K562 (cell line): ENCODE data around the gene WDR93. TPM values are rescaled to one million over a fixed set of nuclear protein-coding genes. Genes with fewer than 3 reads are reported as not detected.

ENCODE experiments used
- BACH1 ChIP-seq: fragments of 200-800 bp; sonication (Bioruptor generic); IDR thresholded peaks from 2 replicates; pipeline ENCODE4 v1.6.1; 2016; ENCODE audit warnings: missing genetic modification characterization, missing compliant biosample characterization
- CHAMP1 ChIP-seq: fragments of 450-650 bp; IDR thresholded peaks from 2 replicates; pipeline ENCODE4 v1.6.1; 2016; ENCODE audit warnings: mild to moderate bottlenecking
- DACH1 ChIP-seq: fragments of 450-650 bp; IDR thresholded peaks from 2 replicates; pipeline ENCODE4 v1.6.1; 2018; ENCODE audit not compliant: partially characterized antibody
- E2F5 ChIP-seq: sonication (generic); formaldehyde crosslinking; IDR thresholded peaks from 2 replicates; pipeline ENCODE4 v1.8.0; 2022; ENCODE audit warnings: mild to moderate bottlenecking, missing genetic modification reagents
- HDAC1 ChIP-seq, 2 experiments: fragments of 450-650 bp; IDR thresholded peaks; 2 replicates each; pipeline ENCODE4 v1.6.1; 2016 to 2017; ENCODE audit warnings: inconsistent platforms in 1 of 2, mild to moderate bottlenecking in 1 of 2, moderate library complexity in 1 of 2
- MAFG ChIP-seq: fragments of 450-650 bp; conservative IDR thresholded peaks from 2 replicates; pipeline ENCODE4 v1.6.1; 2016; ENCODE audit warnings: missing genetic modification characterization, missing compliant biosample characterization
- MAZ ChIP-seq, 2 experiments: fragments of 450-650 bp in 1 of 2; sonication (generic) in 1 of 2; formaldehyde crosslinking; IDR thresholded peaks in 1 of 2; conservative IDR thresholded peaks in 1 of 2; 2 replicates each; pipeline versions ENCODE4 v1.4.0 to v1.5.0; 2020; ENCODE audit warnings: mild to moderate bottlenecking in 1 of 2, missing genetic modification reagents in 1 of 2
- MXI1 ChIP-seq: IDR thresholded peaks from 2 replicates; pipeline ENCODE4 v1.6.1; 2011; ENCODE audit warnings: low read depth, mild to moderate bottlenecking, improper control_type of control experiment, low read length
- NR0B1 ChIP-seq: fragments of 450-650 bp; IDR thresholded peaks from one replicate; pipeline ENCODE4 v1.6.1; 2018; ENCODE audit warnings: mild to moderate bottlenecking, moderate library complexity; ENCODE audit not compliant: partially characterized antibody
- PRDM10 ChIP-seq: fragments of 450-650 bp; IDR thresholded peaks from 2 replicates; pipeline ENCODE4 v1.6.1; 2018; ENCODE audit not compliant: partially characterized antibody
- SNIP1 ChIP-seq: fragments of 450-650 bp; IDR thresholded peaks from 2 replicates; pipeline ENCODE4 v1.7.1; 2017; ENCODE audit warnings: low read depth, mild to moderate bottlenecking
- SRSF1 ChIP-seq: fragments of 200-400 bp; formaldehyde crosslinking; IDR thresholded peaks from 2 replicates; pipeline ENCODE4 v1.6.1; 2017; ENCODE audit warnings: mild to moderate bottlenecking, low read depth, low read length, moderate library complexity
- ZNF140 ChIP-seq: fragments of 250-450 bp; sonication (Bioruptor Pico); IDR thresholded peaks from 2 replicates; pipeline ENCODE4 v1.8.0; 2021; ENCODE audit warnings: moderate library complexity, mild to moderate bottlenecking, inconsistent platforms
- ZNF224 ChIP-seq: sonication (generic); formaldehyde crosslinking; IDR thresholded peaks from 2 replicates; pipeline ENCODE4 v1.8.0; 2022; ENCODE audit warnings: mild to moderate bottlenecking, missing genetic modification reagents
- ZNF551 ChIP-seq: fragments of 250-450 bp; sonication (Bioruptor Pico); IDR thresholded peaks from 2 replicates; pipeline ENCODE4 v1.5.0; 2021; ENCODE audit warnings: mild to moderate bottlenecking, moderate library complexity
- ZNF695 ChIP-seq: fragments of 450-650 bp; formaldehyde crosslinking; IDR thresholded peaks from 2 replicates; pipeline ENCODE4 v1.4.0; 2020; ENCODE audit warnings: mild to moderate bottlenecking, moderate library complexity
- polyA plus RNA-seq, 8 experiments: library from polyadenylated mRNA; depleted of rRNA in 4 of 8; stranded (reverse) in 5 of 8; unstranded in 3 of 8; fragments of >200 nt; fragmentation: Nextera tagmentation in 2 of 8; fragmentation: Illumina TruSeq in 1 of 8; extraction: Ambion mirVana in 2 of 8; extraction: Trizol in 1 of 8; gene quantifications; 2 replicates each; pipeline versions ENCODE4 v1.2.1 to v1.2.3, GENCODE V29; 2011 to 2014; ENCODE audit warnings: inconsistent platforms in 1 of 8, missing spikeins in 1 of 8
- total RNA-seq, 7 experiments: library from RNA; depleted of rRNA in 6 of 7; stranded (reverse); fragments of >200 nt in 6 of 7; fragmentation: Illumina TruSeq in 2 of 7; extraction: Trizol in 2 of 7; gene quantifications; 2 replicates each; pipeline versions ENCODE4 v1.2.1 to v1.2.3, GENCODE V29; 2011 to 2021; ENCODE audit warnings: low replicate concordance in 1 of 7
- TF ChIP-seq, protein P1 (sequence below): sonication (generic); formaldehyde crosslinking; IDR thresholded peaks from 2 replicates; pipeline ENCODE4 v1.8.1; 2023; ENCODE audit warnings: mild to moderate bottlenecking, missing genetic modification reagents, moderate library complexity

The WDR93 gene
- total and polyA plus RNA-seq, 9 of the 15 experiments (the other 6 are each of a cell fraction or from before 2014, with no cell fraction given), result not detected

DNA sequence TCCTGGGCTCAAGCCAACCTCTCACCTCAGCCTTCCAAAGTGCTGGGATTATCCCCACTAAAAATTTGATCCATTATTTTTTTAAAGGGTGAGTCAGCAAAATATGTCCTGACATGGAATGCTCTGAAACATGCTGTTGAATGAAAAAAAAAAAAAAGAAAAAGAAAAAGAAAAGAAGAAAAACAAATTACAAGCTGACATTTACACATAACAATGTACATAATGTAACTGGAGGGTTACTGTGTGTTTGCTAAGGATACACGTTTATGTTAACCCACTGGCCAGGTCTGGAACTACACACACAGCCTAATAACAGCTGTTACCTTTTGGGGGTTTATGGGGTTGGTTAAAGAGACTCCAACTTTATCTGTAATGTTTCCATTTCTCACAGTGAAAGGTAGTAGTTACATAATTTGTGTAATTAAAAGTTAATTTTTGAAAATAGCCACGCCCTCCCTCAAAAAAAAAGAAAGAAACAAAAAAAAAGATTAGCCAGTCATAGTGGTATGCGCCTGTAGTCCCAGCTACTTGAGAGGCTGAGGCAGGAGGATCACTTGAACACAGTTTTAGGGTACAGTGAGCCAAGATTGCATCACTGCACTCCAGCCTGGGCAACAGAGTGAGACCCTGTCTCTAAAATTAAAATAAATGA lies 82.4 kb downstream of the WDR93 start (continued):
- TF ChIP-seq HDAC1 (IDR thresholded peaks at IDR 0.05), result no peak
- TF ChIP-seq BACH1 (tag), result peak; percentile 63; the same call in 1 of the 2 replicates
- no peak for TF ChIP-seq SNIP1
- no peak for TF ChIP-seq SRSF1
- TF ChIP-seq MAFG (tag), result peak; percentile 97
- no peak for TF ChIP-seq MAZ (CRISPR knock-in tag; conservative IDR thresholded peaks at IDR 0.05 in 1 of 2, IDR thresholded peaks at IDR 0.05 in 1 of 2)
- TF ChIP-seq, protein P1, sequence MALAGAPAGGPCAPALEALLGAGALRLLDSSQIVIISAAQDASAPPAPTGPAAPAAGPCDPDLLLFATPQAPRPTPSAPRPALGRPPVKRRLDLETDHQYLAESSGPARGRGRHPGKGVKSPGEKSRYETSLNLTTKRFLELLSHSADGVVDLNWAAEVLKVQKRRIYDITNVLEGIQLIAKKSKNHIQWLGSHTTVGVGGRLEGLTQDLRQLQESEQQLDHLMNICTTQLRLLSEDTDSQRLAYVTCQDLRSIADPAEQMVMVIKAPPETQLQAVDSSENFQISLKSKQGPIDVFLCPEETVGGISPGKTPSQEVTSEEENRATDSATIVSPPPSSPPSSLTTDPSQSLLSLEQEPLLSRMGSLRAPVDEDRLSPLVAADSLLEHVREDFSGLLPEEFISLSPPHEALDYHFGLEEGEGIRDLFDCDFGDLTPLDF (CRISPR knock-in tag), result no peak
- TF ChIP-seq ZNF224, result no peak
- peak; percentile 82 for TF ChIP-seq PRDM10
- TF ChIP-seq NR0B1, result no peak
- TF ChIP-seq E2F5 (CRISPR knock-in tag), result no peak
- TF ChIP-seq ZNF140 (CRISPR knock-in tag), result no peak
- no peak for TF ChIP-seq ZNF551 (CRISPR knock-in tag)
- no peak for TF ChIP-seq MXI1
- TF ChIP-seq ZNF695 (CRISPR knock-in tag), result no peak
- peak; percentile 89 for TF ChIP-seq DACH1
- no peak for TF ChIP-seq CHAMP1
